HG03045 (cell line): ENCODE results near the gene CTNNB1.
A peak's percentile ranks its signal among the peaks of the same experiment; 100 is the strongest.

Source experiments
- ATAC-seq: cut with Tn5 transposase; IDR thresholded peaks from one replicate; pipeline ENCODE4 v1.9.1; 2021; ENCODE audit warnings: mild to moderate bottlenecking, moderate library complexity; ENCODE audit not compliant: unreplicated experiment

Gene CTNNB1

DNA sequence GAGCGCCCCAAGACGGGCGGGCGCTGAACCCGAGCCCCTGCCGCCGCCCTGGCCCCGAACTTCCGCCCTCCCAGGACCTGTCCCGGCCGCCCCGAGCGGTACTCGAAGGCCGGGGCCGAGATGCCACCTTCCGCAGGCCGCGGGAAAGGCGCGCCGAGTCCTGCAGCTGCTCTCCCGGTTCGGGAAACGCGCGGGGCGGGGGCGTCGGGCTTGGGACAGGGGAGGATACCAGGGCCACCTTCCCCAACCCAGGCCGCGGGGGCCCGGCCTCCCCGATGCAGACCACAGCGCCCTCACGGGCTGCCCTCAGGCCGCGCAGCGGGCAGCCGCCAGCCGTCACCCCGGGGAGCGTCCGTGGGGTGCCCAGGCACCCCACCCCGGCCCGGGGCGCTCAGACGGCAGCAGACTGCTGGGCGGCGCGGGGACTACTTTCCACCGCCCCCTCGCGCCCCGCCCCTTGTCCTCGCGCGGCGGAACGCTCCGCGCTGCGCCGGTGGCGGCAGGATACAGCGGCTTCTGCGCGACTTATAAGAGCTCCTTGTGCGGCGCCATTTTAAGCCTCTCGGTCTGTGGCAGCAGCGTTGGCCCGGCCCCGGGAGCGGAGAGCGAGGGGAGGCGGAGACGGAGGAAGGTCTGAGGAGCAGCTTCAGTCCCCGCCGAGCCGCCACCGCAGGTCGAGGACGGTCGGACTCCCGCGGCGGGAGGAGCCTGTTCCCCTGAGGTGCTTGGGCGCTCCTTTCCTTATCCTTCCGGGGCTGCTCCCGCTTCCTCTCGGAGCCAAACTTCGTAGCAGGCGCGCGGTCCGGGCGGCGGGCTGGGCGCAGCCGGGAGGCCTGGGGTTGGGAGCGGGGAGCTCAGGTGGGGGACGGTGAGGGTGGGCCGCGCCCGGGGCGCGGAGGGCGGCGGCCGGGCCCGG lies at the start of gene CTNNB1:
CTNNB1 (plus strand) TSS at position 556 of the 916 bp plus-strand sequence. CDS start 24,564 bp downstream, outside the sequence.
- peak; percentile 82 for ATAC-seq

DNA sequence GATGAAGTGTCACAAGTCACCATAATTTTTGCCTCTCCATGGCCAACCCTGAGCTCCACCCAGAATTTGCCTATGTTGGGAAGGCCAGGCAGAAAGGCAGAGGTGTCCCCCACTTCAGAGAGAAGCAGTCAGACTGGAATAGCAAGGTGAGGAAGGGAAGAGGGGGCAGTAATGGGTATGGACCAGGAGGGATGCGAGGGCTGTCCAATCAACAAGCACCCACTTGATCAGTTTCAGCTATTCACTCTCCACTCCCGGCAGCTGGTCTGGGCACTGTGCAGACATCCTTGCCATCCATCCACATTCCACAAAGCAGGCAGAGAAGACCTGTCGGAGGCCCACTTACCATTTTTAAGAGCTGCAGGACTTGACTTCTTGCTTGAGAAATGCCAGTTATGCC lies 43.5 kb upstream of the CTNNB1 start:
- ATAC-seq: no peak

- ATAC-seq: no peak
These were observed 40.4 kb upstream of the CTNNB1 start for GRCh38 chr3:41158947-41159346.

- no peak for ATAC-seq
These were observed 39.6 kb upstream of the CTNNB1 start for GRCh38 chr3:41159588-41160189.

DNA sequence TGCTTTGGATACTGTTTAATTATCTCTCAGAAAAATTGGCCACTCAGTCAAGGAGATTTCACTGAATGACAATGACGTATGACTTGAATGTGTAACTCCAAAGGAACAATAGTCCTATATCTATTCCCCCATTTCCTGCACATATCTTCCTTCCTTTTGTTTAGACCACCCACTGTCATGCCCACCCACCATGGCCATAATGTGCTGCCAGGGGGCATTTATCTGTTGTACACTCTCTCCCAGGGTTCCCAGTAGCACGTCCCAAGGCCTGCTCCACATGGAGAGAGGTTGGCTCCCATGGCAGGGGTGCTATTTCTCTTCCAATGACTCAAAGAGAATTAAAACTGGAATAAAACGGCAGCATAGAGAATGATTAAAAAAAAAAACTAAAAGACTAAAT lies 36.8 kb upstream of the CTNNB1 start:
- no peak for ATAC-seq

- no peak for ATAC-seq
These were observed 36.3 kb upstream of the CTNNB1 start for GRCh38 chr3:41163006-41163405.

DNA sequence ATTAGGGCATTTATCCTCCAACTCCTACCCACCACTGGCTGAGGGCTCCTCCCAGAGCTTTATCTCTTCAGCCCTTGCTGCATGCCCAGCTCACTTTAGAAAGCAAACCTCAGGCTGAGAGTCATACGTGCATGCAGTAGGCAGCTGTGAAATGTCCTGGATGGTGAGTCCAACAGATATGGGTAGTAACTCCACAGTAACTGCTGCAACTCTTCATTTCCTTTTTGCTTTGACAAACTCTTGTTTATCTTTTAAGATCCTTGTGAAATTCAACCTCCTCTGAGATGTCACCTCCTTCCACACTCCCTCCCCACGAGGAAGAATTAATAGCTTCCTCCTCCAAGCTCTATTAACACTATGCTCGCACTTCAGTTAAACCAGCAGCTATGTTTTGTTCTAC lies 35.9 kb upstream of the CTNNB1 start:
- no peak for ATAC-seq

GRCh38 chr3:41164777-41165176 lies 34.5 kb upstream of the CTNNB1 start:
- no peak for ATAC-seq

GRCh38 chr3:41167722-41168497 lies 31.4 kb upstream of the CTNNB1 start:
- ATAC-seq: no peak

- no peak for ATAC-seq
These were observed 30.3 kb upstream of the CTNNB1 start for GRCh38 chr3:41169023-41169422.

DNA sequence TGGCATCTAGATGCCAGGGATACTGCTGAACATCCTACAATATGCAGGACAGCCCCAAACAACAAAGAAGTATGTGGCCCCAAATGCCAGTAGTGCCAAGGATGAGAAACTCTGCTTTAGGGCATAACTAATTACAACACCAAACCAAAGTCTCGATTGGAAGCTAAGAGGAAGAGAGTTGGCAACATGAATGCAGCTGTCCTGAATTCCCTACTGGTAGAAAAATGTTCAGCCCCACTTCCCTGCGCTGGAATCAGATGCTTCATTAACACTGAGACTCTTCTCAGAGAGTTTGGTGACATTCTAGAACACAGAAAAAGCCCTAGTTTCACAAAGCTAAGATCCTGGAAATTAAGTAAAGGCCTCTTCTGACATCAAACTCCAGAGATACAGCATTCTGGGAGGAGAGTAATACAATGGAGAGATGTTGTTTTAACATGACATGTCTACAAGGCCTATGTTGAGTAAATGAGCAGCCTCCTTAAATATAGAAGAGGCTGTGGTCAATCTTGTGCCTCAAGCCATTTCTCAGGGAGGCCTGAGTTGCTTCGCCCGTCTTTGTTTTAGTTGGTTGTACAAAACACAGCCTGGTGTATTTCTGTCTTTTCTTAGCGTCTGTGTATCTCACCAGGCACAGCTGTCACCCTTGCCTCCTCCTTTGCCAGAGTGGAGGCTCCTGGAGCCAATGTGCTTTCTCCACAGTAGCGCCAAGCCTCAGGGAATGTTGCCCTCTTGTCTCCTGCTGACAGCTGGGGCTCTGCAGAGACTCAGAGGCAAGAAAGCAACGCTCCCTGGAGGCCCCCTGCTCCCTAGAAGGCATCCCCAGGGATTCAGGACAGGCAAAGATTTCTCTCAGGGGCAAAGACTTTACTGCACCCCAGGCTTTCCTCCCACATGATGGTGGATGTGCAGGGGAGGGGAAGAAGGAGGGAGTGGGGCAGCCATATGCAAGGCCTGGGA lies 25.1 kb upstream of the CTNNB1 start:
- ATAC-seq: no peak

- no peak for ATAC-seq
These were observed 23.9 kb upstream of the CTNNB1 start for GRCh38 chr3:41175365-41175764.

DNA sequence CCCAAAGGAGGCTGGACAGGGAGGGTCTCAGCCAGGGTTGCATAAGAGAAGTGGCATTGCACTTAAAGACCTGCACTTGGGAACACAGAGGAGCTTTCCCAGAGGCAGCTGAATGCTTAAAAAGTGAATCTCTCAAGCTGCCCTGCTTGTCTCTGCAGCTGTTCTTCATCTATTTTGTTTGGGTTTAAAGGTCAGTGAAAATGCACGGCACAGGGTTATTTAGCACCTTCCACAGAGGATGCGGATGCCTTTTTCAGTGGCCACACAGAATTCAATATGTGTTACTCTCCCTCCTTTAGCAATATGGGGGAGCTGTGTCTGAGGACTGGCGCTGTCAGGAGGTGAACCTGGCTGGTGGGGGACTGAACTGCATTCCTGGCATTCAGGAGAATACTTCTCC lies 22.7 kb upstream of the CTNNB1 start:
- no peak for ATAC-seq

DNA sequence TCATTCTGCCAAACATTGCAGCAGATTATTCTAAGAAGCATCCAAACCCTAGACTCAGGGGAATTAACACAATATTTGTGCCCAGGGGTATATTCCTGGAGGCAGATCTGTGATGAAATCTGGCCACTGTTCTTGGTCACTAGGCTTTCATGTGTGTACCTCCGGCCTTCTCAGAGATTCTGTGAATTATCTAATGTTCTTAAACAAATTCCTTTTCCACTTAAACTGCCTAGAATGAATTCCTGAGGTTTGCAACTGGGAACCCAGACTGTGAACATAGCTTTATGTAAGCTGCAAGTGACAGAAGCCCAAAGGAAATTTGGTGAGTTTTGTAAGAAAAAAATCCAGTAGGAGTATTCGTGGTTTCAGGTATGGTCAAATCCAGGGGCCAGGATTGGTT lies 20.7 kb upstream of the CTNNB1 start:
- no peak for ATAC-seq

- no peak for ATAC-seq
These were observed 18.9 kb upstream of the CTNNB1 start for GRCh38 chr3:41180396-41180795.

DNA sequence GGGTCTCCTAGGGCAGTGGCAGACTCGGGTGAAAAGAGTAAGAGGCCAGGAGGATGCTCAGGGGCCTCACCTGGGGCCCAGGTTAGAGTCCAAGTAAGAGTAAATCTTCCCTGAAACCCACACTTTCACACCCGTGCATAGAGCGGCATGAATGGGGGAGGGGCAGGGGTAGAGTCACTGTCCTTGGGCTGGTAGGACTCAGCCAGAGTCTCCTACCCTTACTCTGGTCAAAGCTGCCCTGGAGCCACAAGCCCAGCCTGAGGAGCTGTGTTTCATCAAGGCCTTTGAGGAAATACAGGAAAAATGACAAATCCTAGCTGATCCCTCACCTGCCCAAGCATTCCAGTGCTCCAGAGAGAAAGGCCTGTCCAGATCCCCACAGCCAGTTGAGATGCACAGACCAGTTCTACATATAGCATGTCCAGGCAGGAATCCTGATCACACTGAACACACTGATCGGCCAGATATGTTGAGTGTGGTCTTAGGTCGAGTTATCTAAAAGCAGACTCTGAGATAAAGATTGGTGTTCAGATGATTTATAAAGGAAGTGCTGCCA lies 16.7 kb upstream of the CTNNB1 start:
- no peak for ATAC-seq

GRCh38 chr3:41184394-41184793 lies 14.9 kb upstream of the CTNNB1 start:
- no peak for ATAC-seq

DNA sequence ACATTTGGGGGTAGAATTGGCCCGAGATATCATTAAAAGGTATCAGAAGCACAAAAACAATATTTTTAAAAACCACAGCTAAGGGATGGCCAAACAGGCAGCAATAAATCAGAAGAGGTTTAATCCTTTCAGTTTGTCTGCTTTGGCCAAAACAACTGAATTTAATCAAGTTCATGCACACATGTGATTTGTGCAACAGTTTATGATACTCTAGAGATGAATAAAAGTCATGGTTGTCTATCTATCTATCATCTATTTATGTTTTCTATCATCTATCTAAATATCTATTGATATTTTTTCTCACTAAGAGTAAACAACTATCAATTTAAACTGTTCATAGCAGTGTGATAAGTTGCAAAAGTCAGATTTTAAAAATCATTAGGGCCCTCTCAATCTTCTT lies 13.0 kb upstream of the CTNNB1 start:
- no peak for ATAC-seq

- ATAC-seq: peak; percentile 61
These were observed 11.0 kb upstream of the CTNNB1 start for GRCh38 chr3:41188306-41188705.
